Measurements from ENCODE around the gene CHD9.

- TF ChIP-seq NFRKB (IDR thresholded peaks at IDR 0.05) (no peak), SP1 (IDR thresholded peaks at IDR 0.05) (no peak), BHLHE40 (IDR thresholded peaks at IDR 0.05; ENCODE audit: borderline replicate concordance) (no peak), L3MBTL2 (conservative IDR thresholded peaks at IDR 0.05) (no peak), FOXK2 (IDR thresholded peaks at IDR 0.05) (no peak), ELF4 (IDR thresholded peaks at IDR 0.05) (no peak), PKNOX1 (IDR thresholded peaks at IDR 0.05) (no peak), LEF1 (IDR thresholded peaks at IDR 0.05; ENCODE audit: borderline replicate concordance) (no peak)
These were observed 144.1 kb downstream of the CHD9 start for GRCh38 chr16:53198933-53199332.
